B cell (primary cell): Measurements from ENCODE around the gene ACIN1. TPM values are rescaled to one million over a fixed set of nuclear protein-coding genes. Genes with fewer than 3 reads are reported as not detected.

Experiments
- polyA plus RNA-seq: library from polyadenylated mRNA; depleted of rRNA; stranded (reverse); fragments of >200 nt; gene quantifications from 2 replicates; pipeline ENCODE4 v1.2.3, GENCODE V29; 2012
- total RNA-seq, 2 donors: library from RNA; stranded (reverse); fragments of 120-200 nt in 1 of 2; gene quantifications; 1 replicate in 1 of 2; 2 replicates in 1 of 2; pipeline versions ENCODE4 v1.2.3 to v1.2.4, GENCODE V29; 2013 to 2022

ACIN1 gene
- total and polyA plus RNA-seq, 2 donors (not counting 1 experiment from before 2014, with no cell fraction given): 178 to 359 TPM

Other genes with a start within 250 kb of the ACIN1 start
- 99.7 and 104 TPM in 2 replicates for gene LRP10, start 223.4 kb downstream of the ACIN1 start, total RNA-seq
- 79.2 and 120 TPM in 2 replicates for gene LRP10, start 223.4 kb downstream of the ACIN1 start, polyA plus RNA-seq
- 5.5 and 5.6 TPM in 2 replicates for gene REM2, start 211.9 kb downstream of the ACIN1 start, total RNA-seq
- 12.9 and 21.7 TPM in 2 replicates for gene REM2, start 211.9 kb downstream of the ACIN1 start, polyA plus RNA-seq
- 165 and 188 TPM in 2 replicates for gene RBM23, start 176.0 kb downstream of the ACIN1 start, total RNA-seq
- 60.7 and 114 TPM in 2 replicates for gene RBM23, start 176.0 kb downstream of the ACIN1 start, polyA plus RNA-seq
- 38.8 and 48.6 TPM in 2 replicates for gene PRMT5, start 165.8 kb downstream of the ACIN1 start, total RNA-seq
- gene PRMT5, start 165.8 kb downstream of the ACIN1 start, polyA plus RNA-seq: 44.0 and 50.4 TPM in 2 replicates
- 33.1 and 39.3 TPM in 2 replicates for gene HAUS4, start 138.0 kb downstream of the ACIN1 start, total RNA-seq
- gene HAUS4, start 138.0 kb downstream of the ACIN1 start, polyA plus RNA-seq: 28.4 and 33.6 TPM in 2 replicates
- gene AJUBA, start 112.6 kb downstream of the ACIN1 start, total RNA-seq: 0.83 and 1.6 TPM in 2 replicates
- 0.14 TPM in 1 of 2 replicates, not detected in the other for gene AJUBA, start 112.6 kb downstream of the ACIN1 start, polyA plus RNA-seq
- gene C14orf93, start 85.0 kb downstream of the ACIN1 start, total RNA-seq: 17.9 and 19.4 TPM in 2 replicates
- gene C14orf93, start 85.0 kb downstream of the ACIN1 start, polyA plus RNA-seq: 26.8 and 29.4 TPM in 2 replicates
- 29.0 and 31.9 TPM in 2 replicates for gene PSMB5, start 60.2 kb downstream of the ACIN1 start, total RNA-seq
- gene PSMB5, start 60.2 kb downstream of the ACIN1 start, polyA plus RNA-seq: 10.7 and 16.5 TPM in 2 replicates
- not detected in 2 replicates for gene PSMB11, start 52.9 kb downstream of the ACIN1 start, total RNA-seq
- not detected in 2 replicates for gene PSMB11, start 52.9 kb downstream of the ACIN1 start, polyA plus RNA-seq
- 0.96 and 1.2 TPM in 2 replicates for gene CDH24, start 37.6 kb downstream of the ACIN1 start, total RNA-seq
- gene CDH24, start 37.6 kb downstream of the ACIN1 start, polyA plus RNA-seq: 1.0 and 2.1 TPM in 2 replicates
- gene C14orf119, start 369 bp upstream of the ACIN1 start, total RNA-seq: 30.6 and 38.5 TPM in 2 replicates
- gene C14orf119, start 369 bp upstream of the ACIN1 start, polyA plus RNA-seq: 6.6 and 12.2 TPM in 2 replicates
- not detected in 2 replicates for gene CIROP, start 9.9 kb upstream of the ACIN1 start, total RNA-seq
- not detected in 2 replicates for gene CIROP, start 9.9 kb upstream of the ACIN1 start, polyA plus RNA-seq
- 0.37 TPM in 1 of 2 replicates, not detected in the other for gene CEBPE, start 24.1 kb upstream of the ACIN1 start, total RNA-seq
- gene CEBPE, start 24.1 kb upstream of the ACIN1 start, polyA plus RNA-seq: 0.26 and 0.45 TPM in 2 replicates
- gene SLC7A8, start 88.5 kb upstream of the ACIN1 start, total RNA-seq: 0.85 and 1.1 TPM in 2 replicates
- 0.19 and 0.25 TPM in 2 replicates for gene SLC7A8, start 88.5 kb upstream of the ACIN1 start, polyA plus RNA-seq
- not detected in 2 replicates for gene RNF212B, start 142.8 kb upstream of the ACIN1 start, total RNA-seq
- gene RNF212B, start 142.8 kb upstream of the ACIN1 start, polyA plus RNA-seq: not detected in 2 replicates
- 15.5 TPM in 2 replicates for gene HOMEZ, start 191.0 kb upstream of the ACIN1 start, total RNA-seq
- gene HOMEZ, start 191.0 kb upstream of the ACIN1 start, polyA plus RNA-seq: 3.2 and 4.2 TPM in 2 replicates
- gene PPP1R3E, start 207.7 kb upstream of the ACIN1 start, total RNA-seq: 74.8 and 76.7 TPM in 2 replicates
- 56.9 and 57.2 TPM in 2 replicates for gene PPP1R3E, start 207.7 kb upstream of the ACIN1 start, polyA plus RNA-seq
- 12.9 and 17.8 TPM in 2 replicates for gene BCL2L2, start 211.7 kb upstream of the ACIN1 start, total RNA-seq
- gene BCL2L2, start 211.7 kb upstream of the ACIN1 start, polyA plus RNA-seq: 5.4 and 8.2 TPM in 2 replicates
- gene PABPN1, start 226.3 kb upstream of the ACIN1 start, total RNA-seq: 280 and 293 TPM in 2 replicates
- 283 and 341 TPM in 2 replicates for gene PABPN1, start 226.3 kb upstream of the ACIN1 start, polyA plus RNA-seq